GM12872 (cell line): ENCODE results near the gene NEK4.

Experiments used
- CTCF ChIP-seq: IDR thresholded peaks from 3 replicates; pipeline ENCODE4 v1.5.1; 2011; ENCODE audit warnings: low read depth, mild to moderate bottlenecking, low read length, moderate library complexity; ENCODE audit not compliant: insufficient read depth

NEK4 gene

GRCh38 chr3:52783211-52783555 is 12.4 kb upstream of the NEK4 start:
- no peak for TF ChIP-seq CTCF

- TF ChIP-seq CTCF, result no peak
Measured at GRCh38 chr3:52782412-52783210, 11.9 kb upstream of the NEK4 start.

GRCh38 chr3:52781741-52782140 is 11.0 kb upstream of the NEK4 start:
- TF ChIP-seq CTCF, result no peak

GRCh38 chr3:52779837-52780585 is 9.3 kb upstream of the NEK4 start:
- no peak for TF ChIP-seq CTCF

- TF ChIP-seq CTCF, result no peak
Measured at GRCh38 chr3:52779011-52779836, 8.5 kb upstream of the NEK4 start.

GRCh38 chr3:52777959-52778805 is 7.4 kb upstream of the NEK4 start:
- no peak for TF ChIP-seq CTCF
